K562 (cell line): Measurements from ENCODE around the gene PRRC2A. TPM values are rescaled to one million over a fixed set of nuclear protein-coding genes. Genes with fewer than 3 reads are reported as not detected.
A peak's percentile ranks its signal among the peaks of the same experiment; 100 is the strongest.

Experiments used
- C11orf30 ChIP-seq: fragments of 450-650 bp; IDR thresholded peaks from 2 replicates; pipeline ENCODE4 v1.6.1; 2016; ENCODE audit warnings: low read depth, mild to moderate bottlenecking
- CBFA2T2 ChIP-seq: fragments of 450-650 bp; conservative IDR thresholded peaks from 2 replicates; pipeline ENCODE4 v1.6.1; 2017; ENCODE audit warnings: mild to moderate bottlenecking
- CREBBP ChIP-seq: IDR thresholded peaks from one replicate; pipeline ENCODE4 v1.6.1; 2012; ENCODE audit warnings: low read depth, mild to moderate bottlenecking, control low read depth, inconsistent platforms, low read length
- FOXP1 ChIP-seq: sonication (generic); formaldehyde crosslinking; IDR thresholded peaks from 2 replicates; pipeline ENCODE4 v1.8.0; 2022; ENCODE audit warnings: mild to moderate bottlenecking, missing genetic modification reagents
- HDGF ChIP-seq: fragments of 450-650 bp; IDR thresholded peaks from 2 replicates; pipeline ENCODE4 v1.6.1; 2016
- KLF16 ChIP-seq: IDR thresholded peaks from 2 replicates; pipeline ENCODE4 v1.6.1; 2016; ENCODE audit warnings: antibody characterized with exemption
- MCM2 ChIP-seq: fragments of 450-650 bp; IDR thresholded peaks from 2 replicates; pipeline ENCODE4 v1.6.1; 2017; ENCODE audit warnings: low read depth, mild to moderate bottlenecking
- MTA2 ChIP-seq: fragments of 450-650 bp; IDR thresholded peaks from 2 replicates; pipeline ENCODE4 v1.6.1; 2016; ENCODE audit warnings: low read depth
- MTF1 ChIP-seq: fragments of 250-450 bp; sonication (Bioruptor Pico); IDR thresholded peaks from 2 replicates; pipeline ENCODE4 v1.9.0; 2021; ENCODE audit warnings: moderate library complexity, mild to moderate bottlenecking, inconsistent platforms, borderline replicate concordance
- MXI1 ChIP-seq: IDR thresholded peaks from 2 replicates; pipeline ENCODE4 v1.6.1; 2011; ENCODE audit warnings: low read depth, mild to moderate bottlenecking, improper control_type of control experiment, low read length
- NFATC3 ChIP-seq: fragments of 450-650 bp; IDR thresholded peaks from 2 replicates; pipeline ENCODE4 v1.6.1; 2017; ENCODE audit warnings: mild to moderate bottlenecking
- PURB ChIP-seq: sonication (generic); formaldehyde crosslinking; IDR thresholded peaks from 2 replicates; pipeline ENCODE4 v1.9.0; 2021; ENCODE audit warnings: low read depth, mild to moderate bottlenecking, missing genetic modification reagents
- SMAD1 ChIP-seq: fragments of 150-350 bp; IDR thresholded peaks from 2 replicates; pipeline ENCODE4 v1.6.1; 2014; ENCODE audit warnings: low read length, low read depth; ENCODE audit not compliant: partially characterized antibody
- SUPT5H ChIP-seq: fragments of 450-650 bp; IDR thresholded peaks from 2 replicates; pipeline ENCODE4 v1.6.1; 2016
- ZFP30 ChIP-seq: fragments of 250-450 bp; sonication (Bioruptor Pico); IDR thresholded peaks from 2 replicates; pipeline ENCODE4 v1.8.0; 2022; ENCODE audit warnings: moderate library complexity, mild to moderate bottlenecking, inconsistent platforms, borderline replicate concordance
- ZNF197 ChIP-seq: fragments of 200-800 bp; sonication (Bioruptor generic); IDR thresholded peaks from 2 replicates; pipeline ENCODE4 v1.6.1; 2016; ENCODE audit warnings: low read depth, missing genetic modification characterization, missing compliant biosample characterization
- ZNF23 ChIP-seq: fragments of 250-450 bp; sonication (Bioruptor Pico); IDR thresholded peaks from 2 replicates; pipeline ENCODE4 v1.4.0; 2020; ENCODE audit warnings: mild to moderate bottlenecking
- ZSCAN32 ChIP-seq: fragments of 450-650 bp; formaldehyde crosslinking; IDR thresholded peaks from 2 replicates; pipeline ENCODE4 v1.4.0; 2020; ENCODE audit warnings: mild to moderate bottlenecking, moderate library complexity
- polyA plus RNA-seq, 8 experiments: library from polyadenylated mRNA; depleted of rRNA in 4 of 8; stranded (reverse) in 5 of 8; unstranded in 3 of 8; fragments of >200 nt; fragmentation: Nextera tagmentation in 2 of 8; fragmentation: Illumina TruSeq in 1 of 8; extraction: Ambion mirVana in 2 of 8; extraction: Trizol in 1 of 8; gene quantifications; 2 replicates each; pipeline versions ENCODE4 v1.2.1 to v1.2.3, GENCODE V29; 2011 to 2014; ENCODE audit warnings: inconsistent platforms in 1 of 8, missing spikeins in 1 of 8
- total RNA-seq, 7 experiments: library from RNA; depleted of rRNA in 6 of 7; stranded (reverse); fragments of >200 nt in 6 of 7; fragmentation: Illumina TruSeq in 2 of 7; extraction: Trizol in 2 of 7; gene quantifications; 2 replicates each; pipeline versions ENCODE4 v1.2.1 to v1.2.3, GENCODE V29; 2011 to 2021; ENCODE audit warnings: low replicate concordance in 1 of 7
- TF ChIP-seq, protein P1 (sequence below): IDR thresholded peaks from 3 replicates; pipeline ENCODE4 v1.6.1; 2011; ENCODE audit warnings: borderline replicate concordance, mild to moderate bottlenecking, moderate library complexity; ENCODE audit not compliant: insufficient read length; ENCODE audit errors: extremely low read depth
- TF ChIP-seq, protein P2 (sequence below): fragments of 250-450 bp; sonication (Bioruptor Pico); IDR thresholded peaks from 2 replicates; pipeline ENCODE4 v1.8.0; 2021; ENCODE audit warnings: moderate library complexity, mild to moderate bottlenecking, inconsistent platforms
- TF ChIP-seq, protein P3 (sequence below): fragments of 250-450 bp; sonication (Bioruptor Pico); IDR thresholded peaks from 2 replicates; pipeline ENCODE4 v1.8.0; 2021; ENCODE audit warnings: mild to moderate bottlenecking, moderate library complexity
- TF ChIP-seq, protein P4 (sequence below): sonication (generic); formaldehyde crosslinking; IDR thresholded peaks from 2 replicates; pipeline ENCODE4 v1.8.1; 2023; ENCODE audit warnings: mild to moderate bottlenecking, missing genetic modification reagents
- TF ChIP-seq, protein P5 (sequence below), 2 experiments: fragments of 450-650 bp in 1 of 2; sonication (generic) in 1 of 2; formaldehyde crosslinking in 1 of 2; IDR thresholded peaks in 1 of 2; conservative IDR thresholded peaks in 1 of 2; 2 replicates each; pipeline versions ENCODE4 v1.6.1 to v1.8.1; 2016 to 2023; ENCODE audit warnings: mild to moderate bottlenecking in 2 of 2, moderate library complexity in 2 of 2, inconsistent platforms in 1 of 2, missing genetic modification reagents in 1 of 2

The PRRC2A gene
- total and polyA plus RNA-seq, 9 of the 15 experiments (the other 6 are each of a cell fraction or from before 2014, with no cell fraction given) = 1.0 to 332 (median 63.0) TPM

DNA sequence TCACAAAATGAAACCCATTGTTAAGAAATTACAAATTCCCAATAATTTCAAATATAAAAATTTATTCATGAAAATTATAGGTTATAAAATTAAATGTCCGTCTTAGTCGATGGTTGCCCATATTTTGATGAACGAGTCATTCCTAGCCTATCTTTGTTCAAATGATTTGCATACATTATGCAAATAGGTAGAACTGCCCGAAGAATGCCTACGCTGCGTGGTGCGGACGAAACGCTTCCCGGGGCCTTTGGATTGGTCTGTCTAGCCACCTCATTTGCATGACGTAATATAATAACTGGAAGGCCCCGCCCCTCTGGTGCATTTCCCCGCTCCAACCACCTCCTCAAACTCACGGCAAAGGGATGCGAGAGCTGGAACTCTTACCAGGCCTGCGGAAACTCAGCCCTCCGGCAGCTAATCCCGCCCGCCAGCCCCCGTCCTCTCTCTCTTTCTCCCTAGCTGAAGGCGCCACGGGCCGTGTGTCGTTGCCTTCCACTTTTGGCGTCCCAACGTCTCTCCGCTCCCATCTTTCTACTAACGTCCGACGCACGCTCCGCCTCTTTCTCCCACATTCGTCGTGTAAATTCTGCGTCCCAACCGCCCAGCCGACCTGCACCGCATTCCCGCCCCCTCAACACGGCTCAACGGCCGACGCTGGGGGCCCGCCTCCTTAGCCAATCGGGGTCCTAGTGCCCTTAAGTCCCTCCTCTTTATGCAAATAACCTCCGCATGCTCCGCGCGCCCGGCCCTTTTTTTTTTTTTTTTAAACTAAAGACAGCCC, 520 bp upstream of the PRRC2A start (continued):
- TF ChIP-seq, protein P1, sequence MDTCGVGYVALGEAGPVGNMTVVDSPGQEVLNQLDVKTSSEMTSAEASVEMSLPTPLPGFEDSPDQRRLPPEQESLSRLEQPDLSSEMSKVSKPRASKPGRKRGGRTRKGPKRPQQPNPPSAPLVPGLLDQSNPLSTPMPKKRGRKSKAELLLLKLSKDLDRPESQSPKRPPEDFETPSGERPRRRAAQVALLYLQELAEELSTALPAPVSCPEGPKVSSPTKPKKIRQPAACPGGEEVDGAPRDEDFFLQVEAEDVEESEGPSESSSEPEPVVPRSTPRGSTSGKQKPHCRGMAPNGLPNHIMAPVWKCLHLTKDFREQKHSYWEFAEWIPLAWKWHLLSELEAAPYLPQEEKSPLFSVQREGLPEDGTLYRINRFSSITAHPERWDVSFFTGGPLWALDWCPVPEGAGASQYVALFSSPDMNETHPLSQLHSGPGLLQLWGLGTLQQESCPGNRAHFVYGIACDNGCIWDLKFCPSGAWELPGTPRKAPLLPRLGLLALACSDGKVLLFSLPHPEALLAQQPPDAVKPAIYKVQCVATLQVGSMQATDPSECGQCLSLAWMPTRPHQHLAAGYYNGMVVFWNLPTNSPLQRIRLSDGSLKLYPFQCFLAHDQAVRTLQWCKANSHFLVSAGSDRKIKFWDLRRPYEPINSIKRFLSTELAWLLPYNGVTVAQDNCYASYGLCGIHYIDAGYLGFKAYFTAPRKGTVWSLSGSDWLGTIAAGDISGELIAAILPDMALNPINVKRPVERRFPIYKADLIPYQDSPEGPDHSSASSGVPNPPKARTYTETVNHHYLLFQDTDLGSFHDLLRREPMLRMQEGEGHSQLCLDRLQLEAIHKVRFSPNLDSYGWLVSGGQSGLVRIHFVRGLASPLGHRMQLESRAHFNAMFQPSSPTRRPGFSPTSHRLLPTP = no peak
- no peak for TF ChIP-seq HDGF
- TF ChIP-seq MTA2 = no peak
- TF ChIP-seq ZSCAN32 (CRISPR knock-in tag) = peak; percentile 91
- TF ChIP-seq, protein P2, sequence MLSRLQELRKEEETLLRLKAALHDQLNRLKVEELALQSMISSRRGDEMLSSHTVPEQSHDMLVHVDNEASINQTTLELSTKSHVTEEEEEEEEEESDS (CRISPR knock-in tag) = no peak
- TF ChIP-seq MXI1 = peak; percentile 20; the same call in 1 of the 2 replicates
- TF ChIP-seq FOXP1 (CRISPR knock-in tag) = no peak
- TF ChIP-seq SMAD1 = peak; percentile 90
- no peak for TF ChIP-seq PURB (CRISPR knock-in tag)
- no peak for TF ChIP-seq MTF1 (CRISPR knock-in tag)
- TF ChIP-seq, protein P3, sequence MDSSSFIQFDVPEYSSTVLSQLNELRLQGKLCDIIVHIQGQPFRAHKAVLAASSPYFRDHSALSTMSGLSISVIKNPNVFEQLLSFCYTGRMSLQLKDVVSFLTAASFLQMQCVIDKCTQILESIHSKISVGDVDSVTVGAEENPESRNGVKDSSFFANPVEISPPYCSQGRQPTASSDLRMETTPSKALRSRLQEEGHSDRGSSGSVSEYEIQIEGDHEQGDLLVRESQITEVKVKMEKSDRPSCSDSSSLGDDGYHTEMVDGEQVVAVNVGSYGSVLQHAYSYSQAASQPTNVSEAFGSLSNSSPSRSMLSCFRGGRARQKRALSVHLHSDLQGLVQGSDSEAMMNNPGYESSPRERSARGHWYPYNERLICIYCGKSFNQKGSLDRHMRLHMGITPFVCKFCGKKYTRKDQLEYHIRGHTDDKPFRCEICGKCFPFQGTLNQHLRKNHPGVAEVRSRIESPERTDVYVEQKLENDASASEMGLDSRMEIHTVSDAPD (CRISPR knock-in tag) = no peak
- TF ChIP-seq, protein P4, sequence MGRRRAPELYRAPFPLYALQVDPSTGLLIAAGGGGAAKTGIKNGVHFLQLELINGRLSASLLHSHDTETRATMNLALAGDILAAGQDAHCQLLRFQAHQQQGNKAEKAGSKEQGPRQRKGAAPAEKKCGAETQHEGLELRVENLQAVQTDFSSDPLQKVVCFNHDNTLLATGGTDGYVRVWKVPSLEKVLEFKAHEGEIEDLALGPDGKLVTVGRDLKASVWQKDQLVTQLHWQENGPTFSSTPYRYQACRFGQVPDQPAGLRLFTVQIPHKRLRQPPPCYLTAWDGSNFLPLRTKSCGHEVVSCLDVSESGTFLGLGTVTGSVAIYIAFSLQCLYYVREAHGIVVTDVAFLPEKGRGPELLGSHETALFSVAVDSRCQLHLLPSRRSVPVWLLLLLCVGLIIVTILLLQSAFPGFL (CRISPR knock-in tag) = no peak
- TF ChIP-seq ZFP30 (CRISPR knock-in tag) = no peak
- no peak for TF ChIP-seq CREBBP
- 0 out of 2 replicates have a peak, but pooled peaks have one; percentile 13 for TF ChIP-seq ZNF23 (CRISPR knock-in tag)
- 0 out of 2 replicates have a peak, but pooled peaks have one; percentile 61 for TF ChIP-seq NFATC3
- TF ChIP-seq CBFA2T2 = no peak
- no peak; the same call in 1 of the 2 replicates for TF ChIP-seq KLF16
- TF ChIP-seq SUPT5H = peak; percentile 99
- peak; percentile 95 for TF ChIP-seq C11orf30
- TF ChIP-seq, protein P5, sequence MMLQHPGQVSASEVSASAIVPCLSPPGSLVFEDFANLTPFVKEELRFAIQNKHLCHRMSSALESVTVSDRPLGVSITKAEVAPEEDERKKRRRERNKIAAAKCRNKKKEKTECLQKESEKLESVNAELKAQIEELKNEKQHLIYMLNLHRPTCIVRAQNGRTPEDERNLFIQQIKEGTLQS (IDR thresholded peaks at IDR 0.05) = peak; percentile 99
- TF ChIP-seq, protein P5 (CRISPR knock-in tag; conservative IDR thresholded peaks at IDR 0.05) = peak; percentile 68
- no peak for TF ChIP-seq MCM2
- TF ChIP-seq ZNF197 (CRISPR knock-in tag) = no peak
